Vagina (tissue), 2 donors: Measurements from ENCODE around the gene CIB2. TPM values are rescaled to one million over a fixed set of nuclear protein-coding genes. Genes with fewer than 3 reads are reported as not detected.

Experiments
- DNase-seq, 2 donors: peaks; one replicate each; pipeline ENCODE4 v3.0.0-alpha.2; 2017; ENCODE audit errors: extremely low spot score in 2 of 2
- H3K27ac ChIP-seq: fragments of 200-600 bp; sonication (generic); one replicate; pipeline ENCODE4 v1.5.1; 2019
- H3K27me3 ChIP-seq: fragments of 200-600 bp; sonication (generic); one replicate; pipeline ENCODE4 v1.5.1; 2019
- H3K36me3 ChIP-seq, 2 donors: fragments of 200-600 bp; sonication (generic); one replicate each; pipeline ENCODE4 v1.5.1; 2017 to 2019
- H3K4me1 ChIP-seq: fragments of 200-600 bp; sonication (generic); one replicate; pipeline ENCODE4 v1.5.1; 2019
- H3K4me3 ChIP-seq, 2 donors: fragments of 200-600 bp; sonication (generic); 1 replicate in 1 of 2; 2 replicates in 1 of 2; pipeline ENCODE4 v1.5.1; 2016 to 2019
- H3K9me3 ChIP-seq: fragments of 200-600 bp; sonication (generic); one replicate; pipeline ENCODE4 v1.5.1; 2019
- CTCF ChIP-seq, 3 experiments: fragments of 450-650 bp in 2 of 3; fragments of 200-600 bp in 1 of 3; sonication (generic) in 1 of 3; IDR thresholded peaks; one replicate each; pipeline ENCODE4 v1.5.1; 2017 to 2019; ENCODE audit warnings: antibody characterized with exemption in 3 of 3, mild to moderate bottlenecking in 2 of 3, moderate library complexity in 2 of 3
- POLR2A ChIP-seq, 2 donors: fragments of 450-650 bp; IDR thresholded peaks; one replicate each; pipeline ENCODE4 v1.6.1; 2017; ENCODE audit warnings: antibody characterized with exemption in 2 of 2, mild to moderate bottlenecking in 2 of 2, moderate library complexity in 2 of 2
- POLR2AphosphoS5 ChIP-seq, 2 donors: sonication (generic); formaldehyde crosslinking; IDR thresholded peaks; one replicate each; pipeline ENCODE4 v1.9.0; 2017; ENCODE audit warnings: antibody characterized with exemption in 2 of 2, mild to moderate bottlenecking in 2 of 2, low read depth in 1 of 2; ENCODE audit not compliant: insufficient read depth in 1 of 2
- intact Hi-C: fragments of 100-400 bp; cut with DNase I; formaldehyde crosslinking; loops from one replicate; pipeline ENCODE4 v1.15.1; 2023
- total RNA-seq: library from RNA; depleted of rRNA; stranded (reverse); fragments of >200 nt; gene quantifications from one replicate; pipeline ENCODE4 v1.2.3, GENCODE V29; 2016

The CIB2 gene
- total RNA-seq, 1 donor from 2014 or later, result 13.0 TPM

DNA sequence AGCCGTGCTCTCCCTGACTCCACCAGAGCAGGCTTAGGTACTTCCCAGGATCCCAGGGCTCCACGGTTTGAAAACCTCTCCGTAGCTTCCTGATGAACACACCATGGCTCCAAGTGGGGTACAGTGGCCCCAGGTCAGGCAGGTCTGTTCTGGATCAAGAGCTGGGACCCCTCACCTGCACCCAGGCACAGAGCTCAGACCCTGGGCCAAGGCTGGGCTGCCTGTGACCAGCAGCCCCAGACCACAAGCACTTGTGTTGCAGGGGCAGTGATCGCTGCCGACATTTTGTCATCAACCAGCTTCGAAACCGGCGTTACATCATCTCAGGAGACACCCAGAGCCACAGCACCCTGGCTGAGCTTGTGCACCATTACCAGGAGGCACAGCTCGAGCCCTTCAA is 33.6 kb downstream of the CIB2 start:
- Histone ChIP-seq H3K4me1 (peaks cover 6% of the 10 kb centered on the region), H3K27me3 (no peaks in the 10 kb centered on the region), H3K36me3 (no peaks in the 10 kb centered on the region), H3K27ac (no peak overlapping the region), H3K4me3 (no peak overlapping the region), H3K9me3 (no peaks in the 10 kb centered on the region)
- DNase-seq, result no peak
- intact Hi-C loops, result no loop called here
- TF ChIP-seq CTCF (IDR thresholded peaks at IDR 0.05) (no peak), POLR2A (IDR thresholded peaks at IDR 0.05) (no peak), POLR2AphosphoS5 (IDR thresholded peaks at IDR 0.05; ENCODE audit: insufficient read depth in 1 of 2, low read depth in 1 of 2) (no peak)

GRCh38 chr15:78093242-78094020 is 37.8 kb downstream of the CIB2 start:
- no peak for DNase-seq
- Histone ChIP-seq H3K27me3 (no peaks in the 10 kb centered on the region), H3K4me3 (no peak overlapping the region), H3K4me1 (peaks cover 13% of the 10 kb centered on the region), H3K36me3 (no peaks in the 10 kb centered on the region), H3K9me3 (no peaks in the 10 kb centered on the region), H3K27ac (no peak overlapping the region)
- TF ChIP-seq POLR2A (IDR thresholded peaks at IDR 0.05), result no peak
- no peak for TF ChIP-seq CTCF (IDR thresholded peaks at IDR 0.05)
- no peak for TF ChIP-seq POLR2AphosphoS5 (IDR thresholded peaks at IDR 0.05; ENCODE audit: insufficient read depth in 1 of 2, low read depth in 1 of 2)
- intact Hi-C loops, result no loop called here

DNA sequence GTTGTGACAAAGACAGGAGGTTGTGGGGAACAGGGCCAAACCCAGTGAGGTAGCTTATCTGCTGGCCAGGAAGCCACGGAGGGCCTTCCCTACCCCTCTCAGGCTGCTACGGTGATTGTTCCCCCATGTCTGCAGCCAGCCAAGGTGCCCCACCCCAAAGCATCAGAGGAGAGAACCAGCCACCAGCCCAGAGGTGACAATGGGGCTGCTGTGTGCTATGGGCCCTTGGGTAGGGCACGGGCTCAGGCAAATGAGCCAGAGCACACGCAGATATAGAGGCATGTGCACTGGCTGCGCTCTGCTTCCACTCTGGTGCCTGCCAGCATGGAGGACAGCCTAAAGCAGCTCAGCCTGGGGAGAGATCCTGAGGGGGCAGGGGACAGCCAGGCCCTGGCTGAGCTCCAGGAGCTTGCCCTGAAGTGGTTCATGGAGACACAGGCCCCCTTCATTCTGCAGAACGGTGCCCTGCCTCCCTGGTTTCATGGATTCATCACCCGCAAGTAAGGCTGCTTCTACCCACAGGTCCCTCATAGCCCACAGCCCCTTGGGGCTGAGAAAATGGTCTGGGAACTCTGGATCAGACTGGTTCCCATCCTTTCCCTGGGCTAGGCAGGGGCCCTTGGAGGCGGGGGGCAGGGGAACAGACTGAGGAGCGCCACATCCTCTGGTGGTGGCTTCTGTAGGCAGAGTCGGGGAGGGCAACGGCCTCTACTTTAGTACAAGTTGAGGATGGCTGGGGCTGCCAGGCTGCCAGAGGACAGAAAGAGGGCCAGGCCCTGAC is 38.8 kb downstream of the CIB2 start, which contains the start of gene SH2D7:
Gene SH2D7, plus strand, starts transcription at position 301 of the 781 bp plus-strand sequence. Its CDS starts 24 bp downstream, at position 325.
- intact Hi-C loops, result no loop called here
- TF ChIP-seq POLR2A (IDR thresholded peaks at IDR 0.05) (no peak), CTCF (IDR thresholded peaks at IDR 0.05) (no peak), POLR2AphosphoS5 (IDR thresholded peaks at IDR 0.05; ENCODE audit: insufficient read depth in 1 of 2, low read depth in 1 of 2) (no peak)
- Histone ChIP-seq H3K4me3 (no peak within 1 kb of the TSS), H3K4me1 (peaks cover 13% of the 10 kb centered on the region), H3K9me3 (no peaks in the 10 kb centered on the region), H3K27ac (no peak within 1 kb of the TSS), H3K27me3 (no peaks in the 10 kb centered on the region), H3K36me3 (no peaks in the 10 kb centered on the region)
- DNase-seq, result no peak

- no peak for DNase-seq
- Histone ChIP-seq H3K36me3 (no peaks in the 10 kb centered on the region), H3K4me1 (peaks cover 13% of the 10 kb centered on the region)
Observed at GRCh38 chr15:78090422-78091063, 40.7 kb downstream of the CIB2 start.

DNA sequence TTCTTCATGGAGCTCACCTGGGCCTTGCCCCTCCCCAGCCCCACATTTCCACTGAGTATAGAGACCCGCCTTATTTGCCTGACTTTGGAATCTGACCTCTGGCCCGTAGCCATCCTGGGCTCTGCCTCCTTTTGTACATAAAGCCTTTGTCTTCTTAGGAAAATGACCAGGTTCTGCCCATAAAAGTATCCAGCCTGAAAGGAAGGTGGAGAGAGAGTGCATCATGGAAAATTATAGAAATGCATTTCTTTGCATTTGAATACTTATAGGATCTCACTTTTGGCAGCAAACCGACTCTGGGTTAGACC is 42.5 kb downstream of the CIB2 start:
- Histone ChIP-seq H3K27ac (no peak overlapping the region), H3K27me3 (no peaks in the 10 kb centered on the region), H3K36me3 (no peaks in the 10 kb centered on the region), H3K9me3 (no peaks in the 10 kb centered on the region), H3K4me1 (peaks cover 13% of the 10 kb centered on the region), H3K4me3 (no peak overlapping the region)
- TF ChIP-seq CTCF (IDR thresholded peaks at IDR 0.05), result no peak
- TF ChIP-seq POLR2AphosphoS5 (IDR thresholded peaks at IDR 0.05; ENCODE audit: insufficient read depth in 1 of 2, low read depth in 1 of 2), result no peak
- TF ChIP-seq POLR2A (IDR thresholded peaks at IDR 0.05), result no peak
- intact Hi-C loops, result no loop called here
- no peak for DNase-seq

More at GRCh38 chr15:78090422-78091063, 40.7 kb downstream of the CIB2 start:
- Histone ChIP-seq H3K4me3 (no peak overlapping the region), H3K27me3 (no peaks in the 10 kb centered on the region), H3K9me3 (no peaks in the 10 kb centered on the region), H3K27ac (no peak overlapping the region)
- intact Hi-C loops, result no loop called here
- no peak for TF ChIP-seq POLR2A (IDR thresholded peaks at IDR 0.05)
